ENCODE measurements around the gene DOK3.
"Not testable (repeated sequence)": the region's sequence is repeated elsewhere in the genome, so short reads cannot be mapped to it uniquely, and the experiment has no call there.

DOK3 gene

DNA sequence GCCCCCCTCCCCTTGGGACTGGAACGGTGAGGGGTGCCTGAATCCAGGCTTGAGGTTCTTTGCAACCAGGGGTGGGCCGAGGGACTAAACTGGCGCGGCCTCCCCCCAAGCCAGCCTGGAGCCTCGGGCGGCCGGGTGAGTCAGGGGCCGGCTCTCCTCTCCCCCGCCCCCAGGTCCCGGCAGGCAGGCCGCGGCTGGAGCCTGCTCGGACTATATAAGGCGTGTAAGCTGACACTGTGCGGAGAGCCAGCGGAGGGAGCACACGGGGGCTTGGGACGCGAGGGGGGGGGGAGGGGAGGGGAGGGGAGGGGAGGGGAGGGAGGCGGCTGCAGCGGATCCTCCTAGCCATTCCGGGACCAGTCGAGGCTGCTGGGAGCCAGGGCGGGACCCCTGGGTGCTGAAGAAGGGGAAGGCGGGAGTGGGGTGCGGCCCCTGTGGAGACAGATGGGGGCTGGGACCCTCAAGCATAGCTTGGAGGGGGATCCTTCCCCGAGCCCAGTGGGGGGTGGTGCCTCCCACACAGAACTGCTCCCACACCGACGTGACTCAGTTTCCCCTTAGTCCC lies 12.8 kb downstream of the DOK3 start:
- DNase-seq = no peak

DNA sequence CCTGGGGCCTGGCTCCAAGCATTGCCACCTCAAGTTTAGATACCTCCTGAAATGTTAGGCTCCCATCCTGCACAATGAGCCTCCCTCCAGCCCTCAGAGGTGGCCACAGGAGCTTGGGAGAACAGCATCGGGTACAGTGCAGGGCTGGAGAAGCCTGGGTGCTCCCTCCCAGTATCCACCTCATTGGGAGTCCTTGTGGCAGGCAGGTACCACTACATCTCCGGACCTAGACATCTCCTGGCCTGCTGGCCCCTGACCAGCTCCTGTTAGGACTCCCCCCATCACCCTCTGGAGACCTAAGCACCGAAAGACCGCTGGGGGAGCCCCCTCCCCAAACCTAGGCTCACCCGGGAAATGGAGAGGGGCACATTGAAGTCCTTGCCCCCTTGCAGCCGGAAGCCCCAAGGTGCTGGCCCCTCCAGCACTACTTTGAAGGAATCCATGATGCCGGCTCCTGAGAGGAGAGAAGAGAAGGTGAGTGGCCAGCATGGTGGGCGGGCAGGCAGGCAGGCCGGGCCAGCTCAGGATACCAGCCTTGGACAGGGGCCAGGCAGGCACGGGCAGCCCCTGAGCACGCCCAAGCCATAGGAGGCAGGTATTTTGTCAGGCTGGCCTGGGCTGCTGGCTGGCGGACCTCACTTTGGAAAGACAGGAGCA lies 13.4 kb downstream of the DOK3 start:
- DNase-seq = no peak

DNA sequence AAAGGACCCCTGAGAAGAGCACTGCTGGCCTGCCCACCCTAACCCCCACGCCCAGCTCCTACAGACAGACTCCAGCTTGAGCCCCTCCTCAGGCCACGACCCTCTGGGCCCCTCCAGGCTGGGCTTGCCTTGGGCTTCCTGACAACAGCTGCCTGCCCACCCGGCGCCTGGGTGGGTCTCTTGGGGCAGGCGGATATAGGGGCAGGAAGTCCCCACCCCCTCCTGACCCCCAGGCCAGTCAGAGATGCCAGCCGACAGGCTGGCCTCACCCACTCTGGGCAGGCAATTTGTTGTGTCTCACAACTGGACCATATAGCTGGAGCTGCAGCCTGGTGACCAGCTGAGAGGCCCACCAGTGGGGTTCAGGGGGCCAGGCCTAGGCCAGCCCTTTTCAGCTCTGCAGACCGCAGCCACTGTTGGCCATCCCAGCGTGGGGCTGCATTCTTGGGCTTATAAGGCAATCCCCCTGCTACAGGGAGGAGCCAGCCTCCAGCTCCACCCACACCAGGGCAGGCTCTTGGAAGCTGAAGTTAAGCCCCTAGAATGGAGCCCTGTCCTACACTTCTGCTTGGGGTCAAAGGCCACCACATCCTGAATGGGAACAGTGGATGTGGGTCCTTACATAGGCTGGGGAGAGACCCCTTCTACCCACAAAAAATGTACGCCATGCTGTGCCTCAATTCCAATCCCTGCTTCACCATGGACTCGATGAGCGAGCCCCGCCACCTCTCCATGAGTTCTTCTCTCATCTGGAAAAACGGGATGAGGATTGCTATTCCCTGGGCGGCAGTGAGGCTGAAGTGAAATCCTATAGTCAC lies 14.2 kb downstream of the DOK3 start:
- no peak for DNase-seq

DNA sequence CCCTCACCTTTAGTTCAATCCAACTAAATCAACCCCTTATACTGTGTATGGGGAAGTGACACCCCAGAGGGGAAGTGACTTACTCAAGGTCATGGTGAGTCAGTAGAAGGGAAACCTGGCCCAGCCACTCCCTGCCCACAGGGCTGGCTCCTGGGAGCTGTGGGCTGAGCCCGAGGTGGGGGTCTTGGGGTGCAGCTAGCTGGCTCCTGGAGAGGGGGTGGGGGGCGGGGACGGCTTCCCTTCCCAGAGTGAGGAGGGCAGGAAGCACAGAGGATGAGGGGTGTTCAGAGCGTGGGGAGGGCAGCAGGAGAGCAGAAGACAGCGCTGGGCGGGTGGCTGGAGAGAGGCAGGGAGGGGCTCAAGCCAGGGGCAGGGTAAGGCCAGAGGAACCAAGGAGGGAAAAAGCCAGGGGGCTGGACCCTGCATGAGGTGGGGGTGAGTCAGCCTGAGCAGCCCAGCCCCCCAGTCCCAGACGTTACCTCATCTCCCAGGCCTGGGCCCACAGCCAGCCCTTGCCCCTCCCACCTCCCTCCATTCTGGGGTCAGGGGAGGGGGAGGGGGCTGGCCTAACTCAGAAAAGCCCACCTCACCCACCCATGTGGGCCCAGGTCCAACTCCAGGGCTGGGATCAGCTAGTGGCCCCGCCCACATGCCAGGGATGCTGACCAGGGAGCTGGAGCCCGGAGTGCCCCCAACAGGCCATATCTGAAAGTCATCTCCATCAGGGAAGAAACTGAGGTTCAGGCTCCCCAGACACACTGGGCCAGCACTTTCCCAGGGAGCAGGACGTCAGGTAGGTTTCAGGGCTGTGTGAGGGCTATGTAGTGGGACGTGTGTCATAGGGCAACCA lies 15.1 kb downstream of the DOK3 start:
- no peak for DNase-seq

DNA sequence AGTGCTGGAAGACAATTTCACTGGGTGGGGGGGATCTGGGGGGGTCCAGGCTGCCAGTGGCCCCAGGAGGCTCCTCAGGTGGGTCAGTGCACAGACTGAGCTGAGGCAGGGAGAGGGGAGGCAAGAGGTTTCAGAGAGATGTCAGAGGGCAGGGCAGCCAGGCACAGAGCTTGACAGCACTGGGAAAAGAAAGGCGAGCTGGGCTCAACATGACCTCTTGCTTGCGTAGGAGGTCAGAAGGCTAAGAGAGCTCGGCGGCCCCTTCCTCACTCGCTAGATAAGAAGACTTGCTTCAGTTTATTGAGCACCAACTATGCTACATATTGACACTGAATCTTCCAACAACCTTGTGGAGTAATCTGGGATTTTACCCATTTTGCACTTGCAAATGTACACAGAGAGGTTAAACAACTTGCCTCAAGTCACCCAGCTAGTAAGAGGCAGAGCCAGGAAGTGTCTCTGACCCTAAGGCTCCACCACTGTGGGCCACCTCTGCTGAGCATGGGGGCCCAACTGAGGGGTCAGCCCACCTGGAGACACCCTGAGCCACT lies 15.8 kb downstream of the DOK3 start:
- DNase-seq = no peak

DNA sequence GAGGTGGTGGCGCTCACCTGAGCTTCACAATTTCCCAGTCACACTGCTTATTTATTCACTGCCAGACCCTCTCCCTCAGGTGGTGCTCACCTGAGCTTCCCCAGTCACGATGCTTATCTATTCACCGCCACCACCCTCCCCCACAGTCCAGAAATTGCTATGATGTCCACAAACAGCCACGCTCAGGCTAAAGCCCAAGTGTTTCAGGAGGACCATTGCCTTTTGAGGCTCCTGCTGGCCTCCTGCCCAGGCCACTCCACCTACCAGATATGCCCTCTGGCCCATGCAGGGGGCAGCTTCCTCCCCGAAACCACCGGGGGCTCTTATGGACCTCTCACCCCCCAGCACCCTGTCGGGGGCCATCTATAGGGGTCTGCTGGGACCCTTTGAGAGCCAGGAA lies 16.8 kb downstream of the DOK3 start:
- no peak for DNase-seq

DNA sequence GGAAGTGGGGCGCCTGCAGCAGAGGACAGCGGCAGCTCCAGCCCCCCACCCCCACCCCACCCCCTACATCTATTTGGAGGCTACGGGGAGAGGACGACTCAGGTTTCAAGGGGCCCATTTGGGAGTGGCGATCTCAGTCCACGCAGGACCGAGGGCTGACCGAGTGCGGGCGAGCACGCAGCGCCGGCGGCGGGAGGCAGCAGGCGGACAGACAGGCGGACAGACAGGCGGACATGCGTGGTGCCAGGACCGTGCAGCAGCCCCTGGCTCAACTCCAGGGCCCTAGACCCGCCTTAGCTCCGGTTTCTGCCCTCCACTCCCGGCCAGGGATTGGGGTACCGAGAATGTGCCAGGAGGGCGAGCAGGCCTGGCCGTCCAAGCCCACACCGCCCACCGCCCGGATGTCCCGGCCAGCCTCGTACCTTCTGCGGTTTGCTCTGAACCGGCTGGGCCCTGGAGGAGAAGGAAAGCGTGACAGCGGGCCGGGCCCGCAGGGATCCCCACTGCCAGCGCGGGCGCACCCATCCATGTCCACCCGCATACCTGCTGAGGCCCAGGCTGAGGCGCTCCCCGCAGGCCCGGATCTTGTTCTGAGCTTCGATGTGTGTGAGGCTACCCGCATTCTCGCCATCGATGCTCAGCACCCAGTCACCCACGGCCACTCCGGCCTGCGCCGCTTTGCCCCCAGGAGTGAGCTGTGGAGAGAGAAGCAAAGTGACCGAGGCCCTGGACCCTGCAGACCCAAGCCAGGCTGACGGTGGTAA lies 17.5 kb downstream of the DOK3 start:
- DNase-seq = no peak

DNA sequence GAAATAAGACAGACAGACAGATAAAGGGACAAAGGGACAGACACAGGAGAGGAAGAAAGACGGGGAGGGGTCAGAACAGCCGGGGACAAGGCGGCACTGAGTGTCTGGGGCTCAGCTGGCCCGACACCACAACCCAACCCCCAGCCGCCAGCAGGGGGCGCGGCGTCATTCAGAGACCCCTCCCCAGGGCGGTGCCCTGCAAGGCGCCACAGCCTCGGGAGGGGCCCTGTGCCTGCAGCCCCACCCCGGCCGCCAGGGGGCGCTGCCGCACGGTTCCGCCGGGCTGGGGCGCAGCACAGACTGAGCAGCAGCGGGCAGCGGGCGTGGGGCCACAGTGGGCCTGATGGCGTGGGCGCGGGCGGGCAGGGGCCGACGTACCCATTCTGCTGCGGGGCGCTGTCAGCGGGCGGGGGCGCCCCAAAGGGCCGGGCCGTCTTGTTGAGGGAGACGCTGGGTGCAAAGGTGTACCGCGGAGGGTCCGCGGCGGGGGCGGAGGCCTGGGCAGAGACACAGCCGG lies 18.1 kb downstream of the DOK3 start:
- DNase-seq = no peak

DNA sequence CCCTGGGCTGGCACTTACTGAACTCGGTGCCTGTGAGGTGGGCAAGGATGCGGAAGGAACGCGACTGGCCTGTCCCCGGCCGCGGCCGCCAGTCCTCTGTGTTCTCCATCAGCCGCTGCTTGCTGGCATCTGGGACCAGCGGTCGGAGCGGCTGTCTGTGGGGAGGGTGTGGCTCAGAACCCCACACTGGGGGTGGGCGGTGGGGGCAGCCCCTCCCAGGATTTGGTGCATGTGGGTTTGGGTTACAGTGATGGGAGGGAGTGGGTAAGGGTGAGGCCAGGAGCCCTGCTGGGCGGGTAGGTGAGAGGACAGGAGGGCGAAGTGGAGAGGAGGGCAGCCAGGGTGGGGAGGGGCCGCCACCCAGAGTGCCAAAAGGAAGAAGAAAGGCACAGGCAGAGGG lies 18.6 kb downstream of the DOK3 start:
- no peak for DNase-seq

DNA sequence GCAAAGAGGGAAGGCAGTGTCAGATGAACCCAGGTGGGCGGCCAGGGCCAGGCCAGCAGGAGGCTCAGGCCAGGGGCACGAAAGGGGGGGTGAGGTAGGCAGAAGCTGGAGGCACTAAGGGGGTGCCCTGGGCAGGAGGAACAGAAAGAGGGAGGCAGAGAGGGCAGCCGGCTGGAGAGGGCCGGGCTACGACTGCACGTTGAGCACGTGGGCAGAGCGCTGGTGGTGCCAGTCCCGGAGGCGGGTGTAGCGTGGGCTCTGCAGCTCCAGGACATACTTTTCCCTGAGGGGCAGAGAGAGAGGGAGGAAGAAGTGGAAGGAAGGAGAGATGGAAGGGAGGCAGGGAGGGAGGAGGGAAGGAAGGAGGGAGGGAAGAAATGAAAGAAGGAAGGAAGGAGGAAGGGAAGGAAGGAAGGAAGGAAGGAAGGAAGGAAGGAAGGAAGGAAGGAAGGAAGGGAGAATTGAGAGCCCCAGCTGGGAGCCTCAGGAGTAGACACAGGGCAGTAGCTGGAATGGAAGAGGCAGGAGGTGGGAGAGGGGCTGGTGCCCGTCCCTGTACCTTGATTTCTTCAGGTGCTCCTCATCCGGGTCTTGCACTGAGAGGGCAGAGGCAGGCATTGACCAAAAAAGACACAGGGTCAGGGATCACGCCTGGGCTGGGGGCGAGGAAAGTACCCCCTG lies 19.2 kb downstream of the DOK3 start:
- no peak for DNase-seq

DNA sequence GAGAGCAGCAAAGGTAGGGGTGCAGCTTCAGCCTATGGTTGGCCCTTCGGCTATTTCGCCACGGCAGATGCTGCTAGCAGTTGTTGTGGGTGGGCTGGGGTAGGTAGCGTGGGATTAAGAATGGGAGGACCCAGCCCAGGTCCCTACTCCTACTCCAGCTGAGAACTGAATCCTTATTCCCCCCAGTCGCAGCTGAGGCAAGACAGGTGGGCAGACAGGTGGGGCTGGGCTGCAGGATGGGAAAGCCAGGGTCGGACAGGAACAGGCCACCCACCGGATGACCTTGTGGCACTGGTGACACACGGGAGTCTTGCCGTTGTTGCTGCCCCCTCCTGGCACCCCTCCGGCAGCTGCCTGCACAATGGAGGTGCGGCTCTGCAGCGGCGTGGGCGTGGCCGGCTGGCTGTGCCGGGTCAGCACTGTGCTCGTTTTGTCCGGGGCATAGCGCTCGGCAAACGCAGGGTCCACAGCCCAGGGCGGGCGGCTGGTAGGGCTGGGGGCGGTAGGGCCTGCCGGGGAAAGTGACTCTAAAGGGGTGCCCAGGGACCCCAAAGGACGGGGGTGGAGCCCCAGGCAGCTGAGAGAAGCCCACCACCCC lies 20.4 kb downstream of the DOK3 start:
- DNase-seq = no peak

DNA sequence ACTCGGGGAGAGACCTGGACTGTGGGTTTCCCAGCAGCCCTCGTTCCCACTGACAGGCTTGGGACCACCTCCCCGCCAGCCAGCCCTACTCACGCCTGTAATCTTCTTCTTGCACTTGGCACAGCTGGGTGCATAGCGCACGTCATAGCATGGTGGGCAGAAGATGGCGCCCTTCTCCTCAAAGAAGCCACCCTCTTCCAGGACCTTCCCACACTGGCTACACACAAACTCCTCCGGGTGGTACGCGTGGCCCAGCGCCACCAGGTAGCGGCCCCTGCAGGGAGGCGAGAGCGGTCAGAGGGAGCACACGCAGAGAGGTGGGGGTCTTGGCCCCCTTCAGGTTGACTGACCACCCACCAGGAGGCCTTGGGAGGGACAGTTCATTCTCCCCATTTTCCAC lies 21.7 kb downstream of the DOK3 start:
- no peak for DNase-seq

DNA sequence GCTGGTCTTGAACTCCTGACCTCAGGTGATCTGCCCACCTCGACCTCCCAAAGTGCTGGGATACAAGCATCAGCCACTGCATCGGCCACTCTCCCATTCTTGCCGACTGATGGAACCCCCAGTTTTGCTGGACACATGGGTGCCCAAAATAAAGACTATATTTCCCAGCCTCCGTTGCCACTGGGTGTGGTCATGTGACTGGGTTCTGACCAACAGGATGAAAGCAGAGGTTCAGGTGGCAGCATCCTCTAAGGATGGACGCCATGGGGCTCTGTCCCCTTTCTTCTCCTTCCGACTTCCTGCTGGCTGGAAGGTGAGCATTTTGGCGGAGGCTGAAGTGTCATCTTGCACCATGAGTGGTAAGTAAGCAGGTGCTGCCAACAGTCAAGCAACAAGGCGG lies 22.5 kb downstream of the DOK3 start:
- no peak for DNase-seq

DNA sequence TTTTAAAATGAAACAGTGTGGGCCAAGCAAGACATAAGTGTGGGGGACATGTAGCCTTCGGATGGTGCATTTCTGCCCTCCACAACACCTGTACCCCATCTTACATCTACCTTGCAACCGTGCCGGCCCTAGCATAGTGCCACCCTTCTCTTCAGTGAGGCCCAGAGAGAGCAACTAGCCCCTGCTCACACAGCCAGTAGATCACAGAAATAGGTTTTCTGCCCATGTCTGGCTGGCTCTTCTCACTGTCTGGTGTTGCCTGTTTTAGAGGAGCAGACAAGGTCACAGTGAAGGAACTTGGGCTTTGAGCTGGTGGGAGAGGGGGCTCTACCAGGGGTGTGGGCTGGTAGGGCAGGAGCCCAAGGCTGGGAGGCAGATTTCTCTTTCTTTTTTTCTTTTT lies 23.4 kb downstream of the DOK3 start:
- DNase-seq = no peak

DNA sequence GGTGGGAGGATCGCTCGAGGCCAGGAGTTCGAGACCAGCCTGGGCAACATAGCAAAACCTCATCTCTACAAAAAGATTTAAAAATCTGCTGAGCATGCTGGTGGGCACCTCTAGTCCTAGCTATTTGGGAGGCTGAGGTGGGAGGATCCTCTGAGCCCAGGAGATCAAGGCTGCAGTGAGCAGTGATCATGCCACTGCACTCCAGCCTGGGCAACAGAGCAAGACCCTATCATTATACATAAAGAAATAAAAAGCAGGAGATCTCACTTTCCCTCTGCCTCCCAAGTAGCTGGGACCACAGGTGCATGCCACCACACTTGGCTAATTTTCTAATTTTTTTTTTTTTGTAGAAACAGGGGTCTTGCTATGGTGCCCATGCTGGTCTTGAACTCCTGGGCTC lies 23.9 kb downstream of the DOK3 start:
- DNase-seq = not testable (repeated sequence)

DNA sequence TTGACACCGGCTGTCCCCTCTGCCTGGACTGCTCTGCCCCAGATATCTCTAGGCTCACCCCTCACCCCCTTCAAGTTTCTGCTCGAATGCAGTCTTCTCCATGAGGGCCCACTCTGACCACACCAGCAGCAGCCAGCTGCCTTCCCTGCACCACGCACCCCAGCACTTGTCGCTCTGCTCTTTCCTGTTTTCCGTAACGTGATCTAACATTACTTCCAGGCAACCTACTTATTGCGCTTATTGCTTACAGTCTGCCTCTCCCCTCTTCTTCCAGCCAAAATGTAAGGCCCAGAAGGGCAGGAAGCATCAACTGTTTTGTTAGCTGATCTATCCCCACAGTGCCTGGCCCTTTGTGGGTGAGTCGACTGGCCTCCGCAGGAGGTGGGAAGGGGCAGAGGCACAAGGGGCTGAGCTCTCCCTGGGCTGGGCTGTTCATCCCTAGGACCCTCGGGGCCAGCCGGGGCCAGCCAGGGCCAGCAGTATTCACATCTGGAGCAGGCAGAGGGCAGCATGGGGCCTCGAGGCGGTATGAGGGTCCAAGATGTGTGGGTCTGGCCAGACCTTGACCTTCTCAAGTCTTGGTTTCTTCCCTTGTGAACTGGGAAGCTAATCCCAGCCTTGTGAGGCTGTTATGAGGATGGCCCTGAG lies 24.6 kb downstream of the DOK3 start:
- no peak for DNase-seq

DNA sequence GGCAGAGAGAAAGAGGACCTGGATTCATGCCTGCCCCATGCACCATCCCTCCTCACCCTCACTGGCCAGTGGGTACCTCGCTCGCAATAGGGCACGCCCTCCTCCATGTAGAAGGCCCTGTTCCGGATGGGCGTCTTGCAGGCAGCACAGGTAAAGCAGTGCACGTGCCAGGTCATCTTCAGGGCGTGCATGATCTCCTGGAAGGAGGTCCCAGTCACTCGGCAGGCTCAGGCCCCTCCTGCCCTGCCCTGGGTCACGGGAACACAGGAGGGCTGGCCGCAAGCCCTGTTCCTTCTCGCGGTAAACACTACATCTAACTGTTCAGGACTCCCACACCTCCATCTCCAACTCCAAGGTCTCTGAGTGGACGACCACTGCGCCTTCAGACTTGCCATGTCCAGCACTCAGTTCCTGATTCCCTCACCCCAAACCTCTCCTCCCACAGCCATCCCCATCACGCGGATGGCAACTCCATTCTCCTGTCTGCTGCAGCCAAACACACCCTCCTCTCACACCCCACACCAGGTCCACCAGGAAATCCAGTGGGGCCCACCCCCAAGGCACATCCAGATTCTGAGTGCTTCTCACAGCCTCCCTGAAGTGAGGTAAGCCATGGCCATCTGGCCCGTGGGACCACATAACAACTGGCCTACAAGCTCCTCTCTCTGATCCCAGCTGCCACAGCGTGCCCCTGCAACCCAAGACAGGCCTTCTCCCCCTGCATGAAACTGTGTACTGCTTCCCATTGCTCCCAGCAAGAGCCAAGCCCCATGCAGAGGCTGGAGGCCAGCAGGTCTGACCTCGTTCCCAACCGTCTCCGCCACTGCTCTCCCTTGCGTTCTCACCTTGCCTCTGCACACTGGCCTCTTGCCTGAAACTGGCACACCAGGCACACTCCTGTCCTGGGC lies 25.4 kb downstream of the DOK3 start:
- DNase-seq = no peak

DNA sequence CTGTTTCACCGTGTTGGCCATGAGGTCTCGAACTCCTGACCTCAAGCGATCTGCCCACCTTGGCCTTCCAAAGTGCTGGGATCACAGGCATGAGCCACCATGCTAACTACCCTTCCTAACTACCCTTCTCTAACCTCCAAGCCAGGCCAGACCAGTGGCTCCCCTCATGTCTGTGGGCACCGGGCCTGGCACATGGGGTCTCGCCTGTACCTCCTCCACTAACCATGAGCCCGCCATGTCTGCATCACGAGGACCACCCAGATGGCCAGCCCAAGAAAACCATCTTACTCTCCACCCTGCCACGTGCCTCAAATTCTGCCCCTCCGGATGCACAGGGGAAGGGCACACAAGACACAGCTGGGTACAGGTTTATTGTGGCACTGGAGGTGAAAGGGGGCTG lies 26.6 kb downstream of the DOK3 start:
- DNase-seq = no peak

DNA sequence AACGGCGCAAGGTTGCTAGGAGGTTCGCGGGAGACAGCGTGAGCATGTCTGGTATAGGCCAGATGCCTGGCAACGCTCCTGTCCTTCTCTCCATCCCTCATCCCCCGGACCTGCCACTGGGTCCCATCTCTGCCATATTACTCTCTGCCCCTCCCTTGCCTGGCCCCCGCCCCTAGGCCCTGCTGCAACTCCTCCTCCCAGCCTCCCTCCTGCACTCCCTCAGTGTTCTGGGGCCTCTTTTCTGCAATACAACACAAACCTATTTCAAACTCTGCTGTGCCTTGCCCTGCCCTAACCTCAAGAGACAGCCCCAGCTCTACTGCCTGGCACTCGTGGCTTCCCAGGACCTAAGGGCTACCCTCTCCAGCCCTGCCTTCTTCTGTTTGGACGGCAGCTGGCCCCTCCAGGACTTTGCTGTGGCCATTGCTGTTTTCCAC lies 27.2 kb downstream of the DOK3 start:
- DNase-seq = no peak

Measured in activated T-cell treated with anti-CD3 and anti-CD28 coated beads, Interleukin-2, amount 50 U/mL, for 1 hour (primary cell).